Tibial nerve (tissue), 4 donors: ENCODE results near the gene CCPG1.

ENCODE experiments used
- EP300 ChIP-seq, 2 donors: sonication (generic); formaldehyde crosslinking; IDR thresholded peaks; one replicate each; pipeline ENCODE4 v1.6.1; 2017; ENCODE audit warnings: antibody characterized with exemption in 2 of 2, mild to moderate bottlenecking in 1 of 2
- TF ChIP-seq, protein P1 (sequence below), 5 experiments: fragments of 200-600 bp in 3 of 5; fragments of 450-650 bp in 2 of 5; sonication (generic) in 3 of 5; IDR thresholded peaks; one replicate each; pipeline ENCODE4 v1.5.1; 2016 to 2019; ENCODE audit warnings: antibody characterized with exemption in 5 of 5, mild to moderate bottlenecking in 3 of 5, moderate library complexity in 2 of 5

DNA sequence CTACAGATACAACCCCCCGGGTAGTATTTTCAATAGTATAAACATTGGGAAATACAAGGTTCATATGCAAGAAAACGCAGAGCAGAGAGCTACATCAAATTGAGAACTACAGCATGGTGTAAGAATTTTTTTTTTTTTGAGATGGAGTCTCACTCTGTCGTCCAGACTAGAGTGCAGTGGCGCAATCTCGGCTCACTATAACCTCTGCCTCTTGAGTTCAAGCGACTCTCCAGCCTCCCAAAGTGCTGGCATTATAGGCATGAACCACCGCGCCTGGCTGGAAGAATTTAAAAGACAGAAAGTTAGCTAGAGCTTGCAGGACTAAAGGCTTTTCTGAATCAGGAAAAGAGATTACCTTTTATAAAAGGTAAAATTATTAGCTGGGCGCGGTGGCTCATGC is 47.1 kb downstream of the CCPG1 start:
- TF ChIP-seq EP300 (IDR thresholded peaks at IDR 0.05), result no peak
- TF ChIP-seq, protein P1, sequence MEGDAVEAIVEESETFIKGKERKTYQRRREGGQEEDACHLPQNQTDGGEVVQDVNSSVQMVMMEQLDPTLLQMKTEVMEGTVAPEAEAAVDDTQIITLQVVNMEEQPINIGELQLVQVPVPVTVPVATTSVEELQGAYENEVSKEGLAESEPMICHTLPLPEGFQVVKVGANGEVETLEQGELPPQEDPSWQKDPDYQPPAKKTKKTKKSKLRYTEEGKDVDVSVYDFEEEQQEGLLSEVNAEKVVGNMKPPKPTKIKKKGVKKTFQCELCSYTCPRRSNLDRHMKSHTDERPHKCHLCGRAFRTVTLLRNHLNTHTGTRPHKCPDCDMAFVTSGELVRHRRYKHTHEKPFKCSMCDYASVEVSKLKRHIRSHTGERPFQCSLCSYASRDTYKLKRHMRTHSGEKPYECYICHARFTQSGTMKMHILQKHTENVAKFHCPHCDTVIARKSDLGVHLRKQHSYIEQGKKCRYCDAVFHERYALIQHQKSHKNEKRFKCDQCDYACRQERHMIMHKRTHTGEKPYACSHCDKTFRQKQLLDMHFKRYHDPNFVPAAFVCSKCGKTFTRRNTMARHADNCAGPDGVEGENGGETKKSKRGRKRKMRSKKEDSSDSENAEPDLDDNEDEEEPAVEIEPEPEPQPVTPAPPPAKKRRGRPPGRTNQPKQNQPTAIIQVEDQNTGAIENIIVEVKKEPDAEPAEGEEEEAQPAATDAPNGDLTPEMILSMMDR (IDR thresholded peaks at IDR 0.05), result no peak
